HFFc6 (cell line): ENCODE results near the gene LOC128125822.
A peak's percentile ranks its signal among the peaks of the same experiment; 100 is the strongest.
"Not testable (repeated sequence)": the region's sequence is repeated elsewhere in the genome, so short reads cannot be mapped to it uniquely, and the experiment has no call there.

Source experiments
- DNase-seq: peaks from one replicate; pipeline ENCODE4 v3.0.0-alpha.2; 2018
- H3K27ac Mint-ChIP-seq: 2 replicates; pipeline ENCODE4 v1.8.0; 2020; ENCODE audit warnings: mild to moderate bottlenecking, mixed read lengths
- H3K27me3 Mint-ChIP-seq: 2 replicates; pipeline ENCODE4 v1.8.0; 2021; ENCODE audit warnings: mild to moderate bottlenecking, moderate library complexity, mixed read lengths; ENCODE audit not compliant: insufficient read depth
- H3K36me3 Mint-ChIP-seq: 2 replicates; pipeline ENCODE4 v1.8.0; 2021; ENCODE audit warnings: low read depth, mixed read lengths
- H3K4me1 Mint-ChIP-seq: 2 replicates; pipeline ENCODE4 v1.8.0; 2020; ENCODE audit warnings: low read depth, mixed read lengths
- H3K4me3 Mint-ChIP-seq: 2 replicates; pipeline ENCODE4 v1.8.0; 2020; ENCODE audit warnings: mild to moderate bottlenecking, moderate library complexity, mixed read lengths
- H3K9me3 Mint-ChIP-seq: 2 replicates; pipeline ENCODE4 v1.8.0; 2020; ENCODE audit warnings: mild to moderate bottlenecking, mixed read lengths
- TF ChIP-seq, protein P1 (sequence below): fragments of 200-600 bp; sonication (generic); IDR thresholded peaks from 2 replicates; pipeline ENCODE4 v1.5.0; 2021; ENCODE audit warnings: antibody characterized with exemption, mild to moderate bottlenecking

The LOC128125822 gene

GRCh38 chr6:63584125-63584514 is 11.8 kb downstream of the LOC128125822 start:
- Mint-ChIP-seq H3K27me3 (peaks cover 6% of the 10 kb centered on the region), H3K27ac (no peak overlapping the region), H3K36me3 (peaks cover 32% of the 10 kb centered on the region), H3K4me3 (no peak overlapping the region), H3K9me3 (no peaks in the 10 kb centered on the region), H3K4me1 (no peaks in the 10 kb centered on the region)
- TF ChIP-seq, protein P1, sequence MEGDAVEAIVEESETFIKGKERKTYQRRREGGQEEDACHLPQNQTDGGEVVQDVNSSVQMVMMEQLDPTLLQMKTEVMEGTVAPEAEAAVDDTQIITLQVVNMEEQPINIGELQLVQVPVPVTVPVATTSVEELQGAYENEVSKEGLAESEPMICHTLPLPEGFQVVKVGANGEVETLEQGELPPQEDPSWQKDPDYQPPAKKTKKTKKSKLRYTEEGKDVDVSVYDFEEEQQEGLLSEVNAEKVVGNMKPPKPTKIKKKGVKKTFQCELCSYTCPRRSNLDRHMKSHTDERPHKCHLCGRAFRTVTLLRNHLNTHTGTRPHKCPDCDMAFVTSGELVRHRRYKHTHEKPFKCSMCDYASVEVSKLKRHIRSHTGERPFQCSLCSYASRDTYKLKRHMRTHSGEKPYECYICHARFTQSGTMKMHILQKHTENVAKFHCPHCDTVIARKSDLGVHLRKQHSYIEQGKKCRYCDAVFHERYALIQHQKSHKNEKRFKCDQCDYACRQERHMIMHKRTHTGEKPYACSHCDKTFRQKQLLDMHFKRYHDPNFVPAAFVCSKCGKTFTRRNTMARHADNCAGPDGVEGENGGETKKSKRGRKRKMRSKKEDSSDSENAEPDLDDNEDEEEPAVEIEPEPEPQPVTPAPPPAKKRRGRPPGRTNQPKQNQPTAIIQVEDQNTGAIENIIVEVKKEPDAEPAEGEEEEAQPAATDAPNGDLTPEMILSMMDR, result no peak
- DNase-seq, result no peak

DNA sequence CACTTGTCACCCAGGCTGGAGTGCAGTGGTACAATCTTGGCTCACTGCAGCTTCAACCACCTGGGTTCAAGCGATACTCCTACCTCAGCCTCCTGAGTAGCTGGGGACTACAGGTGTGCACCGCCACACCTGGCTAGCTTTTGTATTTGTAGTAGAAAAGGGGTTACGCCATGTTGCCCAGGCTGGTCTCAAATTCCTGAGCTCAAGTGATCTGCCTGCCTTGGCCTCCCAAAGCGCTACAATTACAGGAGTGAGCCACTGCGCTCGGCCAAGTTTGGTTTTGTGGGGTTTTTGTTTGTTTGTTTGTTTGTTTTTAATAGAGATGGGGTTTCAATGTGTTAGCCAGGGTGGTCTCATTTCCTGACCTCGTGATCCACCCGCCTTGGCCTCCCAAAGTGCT is 12.3 kb downstream of the LOC128125822 start:
- no peaks in the 10 kb centered on the region for H3K9me3 Mint-ChIP-seq
- H3K4me3 Mint-ChIP-seq, result no peak overlapping the region; the same call in 1 of the 2 replicates
- no peaks in the 10 kb centered on the region for H3K4me1 Mint-ChIP-seq
- TF ChIP-seq, protein P1, result no peak
- H3K36me3 Mint-ChIP-seq, result peaks cover 31% of the 10 kb centered on the region
- no peak overlapping the region for H3K27ac Mint-ChIP-seq
- H3K27me3 Mint-ChIP-seq, result peaks cover 6% of the 10 kb centered on the region
- DNase-seq, result no peak

DNA sequence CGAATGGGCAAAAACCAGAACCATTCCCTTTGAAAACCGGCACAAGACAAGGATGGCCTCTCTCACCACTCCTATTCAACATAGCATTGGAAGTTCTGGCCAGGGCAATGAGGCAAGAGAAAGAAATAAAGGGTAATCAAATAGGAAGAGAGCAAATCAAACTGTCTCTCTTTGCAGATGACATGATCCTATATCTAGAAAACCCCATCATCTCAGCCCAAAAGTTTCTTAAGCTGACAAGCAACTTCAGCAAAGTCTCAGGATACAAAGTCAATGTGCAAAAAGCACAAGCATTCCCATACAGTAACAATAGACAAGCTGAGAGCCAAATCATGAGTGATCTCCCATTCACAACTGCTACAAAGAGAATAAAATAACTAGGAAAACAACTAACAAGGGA is 13.4 kb downstream of the LOC128125822 start:
- DNase-seq, H3K4me1 Mint-ChIP-seq, H3K27ac Mint-ChIP-seq, H3K4me3 Mint-ChIP-seq, H3K27me3 Mint-ChIP-seq, H3K9me3 Mint-ChIP-seq: not testable (repeated sequence)
- H3K36me3 Mint-ChIP-seq, result peaks cover 20% of the 10 kb centered on the region

DNA sequence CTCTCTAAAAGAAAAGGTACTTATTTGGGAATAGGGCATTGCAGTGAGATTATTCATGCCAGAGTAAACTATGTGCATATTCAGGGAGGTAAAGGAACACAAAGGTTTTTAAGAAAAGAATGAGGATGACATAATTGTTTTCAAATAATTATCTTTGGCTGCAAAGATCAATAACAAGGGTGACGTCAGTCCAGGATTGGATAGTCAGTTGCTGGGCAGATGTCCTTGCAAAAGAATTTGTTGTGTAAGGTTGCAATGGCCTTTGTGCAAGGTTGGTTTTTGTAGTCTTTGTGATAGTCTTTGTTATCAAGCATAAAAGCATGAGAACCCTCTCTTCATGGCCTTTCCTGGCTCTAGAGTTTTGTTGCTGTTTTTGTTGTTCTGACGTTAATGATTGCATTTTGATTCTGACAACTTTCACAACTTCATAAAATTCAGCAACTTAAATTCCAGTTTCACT is 17.7 kb downstream of the LOC128125822 start:
- TF ChIP-seq, protein P1, result no peak
- DNase-seq, result no peak
- no peaks in the 10 kb centered on the region; the same call in 1 of the 2 replicates for H3K27me3 Mint-ChIP-seq
- no peaks in the 10 kb centered on the region for H3K4me1 Mint-ChIP-seq
- H3K4me3 Mint-ChIP-seq, result no peak overlapping the region
- no peaks in the 10 kb centered on the region for H3K36me3 Mint-ChIP-seq
- no peak overlapping the region for H3K27ac Mint-ChIP-seq
- H3K9me3 Mint-ChIP-seq, result no peaks in the 10 kb centered on the region

- Mint-ChIP-seq H3K4me3 (no peak overlapping the region), H3K9me3 (no peaks in the 10 kb centered on the region), H3K27ac (no peak overlapping the region), H3K27me3 (no peaks in the 10 kb centered on the region; the same call in 1 of the 2 replicates), H3K36me3 (no peaks in the 10 kb centered on the region), H3K4me1 (peaks cover 5% of the 10 kb centered on the region)
- no peak for DNase-seq
- TF ChIP-seq, protein P1, result no peak
These were observed 20.6 kb downstream of the LOC128125822 start for GRCh38 chr6:63592886-63593285.

DNA sequence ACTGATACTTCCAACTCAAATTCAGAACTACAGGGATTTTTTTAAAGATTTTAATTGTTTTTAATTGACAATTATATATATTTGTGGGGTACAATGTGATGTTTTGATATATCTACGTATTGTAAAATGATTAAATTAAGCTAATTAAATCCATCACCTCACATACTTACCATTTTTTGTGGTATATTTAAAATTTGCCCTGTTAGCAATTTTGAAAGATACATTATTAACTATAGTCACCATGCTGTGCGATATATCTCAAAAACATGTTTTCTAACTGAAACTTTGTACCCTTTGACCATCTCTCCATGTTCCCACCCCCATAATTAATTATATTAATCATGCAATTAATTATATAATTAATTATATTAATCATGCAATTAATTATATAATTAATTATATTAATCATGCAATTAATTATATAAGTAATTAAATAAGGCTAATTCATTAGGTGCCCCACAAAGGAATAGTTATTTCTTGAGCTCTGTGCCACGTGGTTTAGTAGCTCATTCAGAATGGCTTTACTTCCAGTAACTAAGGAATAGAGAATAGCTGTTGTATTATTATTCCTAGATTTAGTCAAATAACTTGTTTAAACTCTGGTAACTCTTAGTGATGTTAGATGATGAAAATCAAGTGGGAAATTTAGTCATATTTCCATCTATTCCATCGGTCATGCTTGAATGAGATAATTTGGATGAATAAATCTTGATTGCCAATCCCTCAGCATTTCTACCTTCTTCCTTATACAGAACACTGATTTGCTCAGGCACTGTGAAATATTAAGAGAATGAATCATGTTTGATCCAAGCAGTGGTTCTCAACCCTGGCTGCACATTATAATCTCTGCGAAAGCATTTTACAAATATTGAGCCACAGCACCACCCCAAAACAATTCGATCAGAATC is 25.1 kb downstream of the LOC128125822 start:
- H3K36me3 Mint-ChIP-seq, result no peaks in the 10 kb centered on the region
- DNase-seq, result no peak
- peak overlapping the region; percentile 95 for H3K4me3 Mint-ChIP-seq
- no peak overlapping the region for H3K27ac Mint-ChIP-seq
- TF ChIP-seq, protein P1, result no peak
- peaks cover 16% of the 10 kb centered on the region for H3K4me1 Mint-ChIP-seq
- H3K9me3 Mint-ChIP-seq, result no peaks in the 10 kb centered on the region
- no peaks in the 10 kb centered on the region; the same call in 1 of the 2 replicates for H3K27me3 Mint-ChIP-seq
